ENCODE data around the gene CRELD1. TPM values are rescaled to one million over a fixed set of nuclear protein-coding genes. Genes with fewer than 3 reads are reported as not detected.

CRELD1 gene
- total and polyA plus RNA-seq, 4 donors, result 12.6 to 31.1 (median 25.0) TPM

DNA sequence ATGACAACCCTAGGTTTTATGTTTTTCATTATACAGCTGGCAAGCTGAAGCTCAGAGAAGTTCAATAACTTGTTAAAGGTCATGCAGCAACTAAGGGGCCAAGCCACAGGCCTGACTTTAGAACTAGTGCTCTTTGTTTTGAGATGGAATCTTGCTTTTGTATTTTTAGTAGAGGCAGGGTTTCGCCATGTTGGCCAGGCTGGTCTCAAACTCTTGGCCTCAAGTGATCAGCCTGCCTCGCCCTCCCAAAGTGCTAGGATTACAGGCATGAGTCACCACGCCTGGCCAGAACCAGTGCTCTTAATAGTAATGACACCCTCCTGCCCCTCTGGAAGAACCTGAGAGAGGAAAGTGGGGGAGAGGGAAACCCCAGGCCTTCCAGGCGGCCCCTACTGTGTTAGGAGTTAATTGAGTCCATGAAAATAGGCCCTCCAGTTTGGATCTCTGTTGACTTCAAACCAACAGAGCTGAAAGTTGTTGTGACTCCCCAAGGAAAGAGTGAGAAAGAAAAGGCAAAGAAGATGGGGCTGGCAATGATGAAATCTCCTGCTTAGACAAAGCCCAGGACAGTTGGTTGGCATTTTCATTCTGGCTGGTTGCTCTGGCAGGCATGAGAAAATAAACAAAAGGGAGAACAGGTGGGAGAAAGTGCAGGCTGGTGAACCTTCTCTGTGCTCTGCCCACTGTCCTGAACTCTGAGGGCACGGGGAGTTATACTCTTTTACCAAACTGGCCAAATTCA lies 22.1 kb downstream of the CRELD1 start:
- Histone ChIP-seq H3K9me3 (ENCODE audit: control insufficient read depth in 4 of 4, low read length in 3 of 4) (no peaks in the 10 kb centered on the region), H3K27me3 (ENCODE audit: control insufficient read depth in 4 of 4, insufficient read depth in 4 of 4, low read length in 3 of 4) (peaks cover 0 to 3% (median 0%) of the 10 kb centered on the region in 4 donors), H3K4me3 (ENCODE audit: low read depth in 1 of 3, low read length in 3 of 3) (no peak overlapping the region), H3K9ac (ENCODE audit: low read depth in 1 of 2, low read length in 2 of 2) (no peak overlapping the region), H3K27ac (ENCODE audit: low read depth in 1 of 2, low read length in 2 of 2) (no peak overlapping the region), H3K36me3 (ENCODE audit: control insufficient read depth in 4 of 4, insufficient read depth in 3 of 4, low read depth in 1 of 4, low read length in 3 of 4) (no peaks in the 10 kb centered on the region), H3K4me1 (ENCODE audit: control insufficient read depth in 4 of 4, insufficient read depth in 4 of 4, low read length in 3 of 4) (peaks cover 8 to 22% (median 15%) of the 10 kb centered on the region in 4 donors)
- DNase-seq (ENCODE audit: low spot score), result no peak
- WGBS, result 82% methylated on average over 5 of the region's 5 CpGs
- TF ChIP-seq, protein P1, sequence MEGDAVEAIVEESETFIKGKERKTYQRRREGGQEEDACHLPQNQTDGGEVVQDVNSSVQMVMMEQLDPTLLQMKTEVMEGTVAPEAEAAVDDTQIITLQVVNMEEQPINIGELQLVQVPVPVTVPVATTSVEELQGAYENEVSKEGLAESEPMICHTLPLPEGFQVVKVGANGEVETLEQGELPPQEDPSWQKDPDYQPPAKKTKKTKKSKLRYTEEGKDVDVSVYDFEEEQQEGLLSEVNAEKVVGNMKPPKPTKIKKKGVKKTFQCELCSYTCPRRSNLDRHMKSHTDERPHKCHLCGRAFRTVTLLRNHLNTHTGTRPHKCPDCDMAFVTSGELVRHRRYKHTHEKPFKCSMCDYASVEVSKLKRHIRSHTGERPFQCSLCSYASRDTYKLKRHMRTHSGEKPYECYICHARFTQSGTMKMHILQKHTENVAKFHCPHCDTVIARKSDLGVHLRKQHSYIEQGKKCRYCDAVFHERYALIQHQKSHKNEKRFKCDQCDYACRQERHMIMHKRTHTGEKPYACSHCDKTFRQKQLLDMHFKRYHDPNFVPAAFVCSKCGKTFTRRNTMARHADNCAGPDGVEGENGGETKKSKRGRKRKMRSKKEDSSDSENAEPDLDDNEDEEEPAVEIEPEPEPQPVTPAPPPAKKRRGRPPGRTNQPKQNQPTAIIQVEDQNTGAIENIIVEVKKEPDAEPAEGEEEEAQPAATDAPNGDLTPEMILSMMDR (IDR thresholded peaks at IDR 0.05; ENCODE audit: low read depth, low read length, missing input control), result no peak
- TF ChIP-seq JUND (IDR thresholded peaks at IDR 0.05) (no peak), HNF4G (IDR thresholded peaks at IDR 0.05) (no peak), FOXA2 (IDR thresholded peaks at IDR 0.05) (no peak), NR2F2 (IDR thresholded peaks at IDR 0.05) (no peak), HNF4A (conservative IDR thresholded peaks at IDR 0.05) (peak; percentile 41 to 47), TAF1 (conservative IDR thresholded peaks at IDR 0.05) (no peak), YY1 (IDR thresholded peaks at IDR 0.05) (no peak), GABPA (IDR thresholded peaks at IDR 0.05 in 1 of 2, conservative IDR thresholded peaks at IDR 0.05 in 1 of 2) (no peak), MAX (IDR thresholded peaks at IDR 0.05) (peak; percentile 15), FOXA1 (IDR thresholded peaks at IDR 0.05) (no peak), SP1 (IDR thresholded peaks at IDR 0.05) (no peak), EGR1 (IDR thresholded peaks at IDR 0.05; ENCODE audit: low read depth in 2 of 2) (no peak), RAD21 (IDR thresholded peaks at IDR 0.05) (peak in 1 of 2 donors; percentile 12), RXRA (IDR thresholded peaks at IDR 0.05) (peak; percentile 57 to 71), ZBTB33 (IDR thresholded peaks at IDR 0.05) (no peak)
- TF ChIP-seq, protein P2, sequence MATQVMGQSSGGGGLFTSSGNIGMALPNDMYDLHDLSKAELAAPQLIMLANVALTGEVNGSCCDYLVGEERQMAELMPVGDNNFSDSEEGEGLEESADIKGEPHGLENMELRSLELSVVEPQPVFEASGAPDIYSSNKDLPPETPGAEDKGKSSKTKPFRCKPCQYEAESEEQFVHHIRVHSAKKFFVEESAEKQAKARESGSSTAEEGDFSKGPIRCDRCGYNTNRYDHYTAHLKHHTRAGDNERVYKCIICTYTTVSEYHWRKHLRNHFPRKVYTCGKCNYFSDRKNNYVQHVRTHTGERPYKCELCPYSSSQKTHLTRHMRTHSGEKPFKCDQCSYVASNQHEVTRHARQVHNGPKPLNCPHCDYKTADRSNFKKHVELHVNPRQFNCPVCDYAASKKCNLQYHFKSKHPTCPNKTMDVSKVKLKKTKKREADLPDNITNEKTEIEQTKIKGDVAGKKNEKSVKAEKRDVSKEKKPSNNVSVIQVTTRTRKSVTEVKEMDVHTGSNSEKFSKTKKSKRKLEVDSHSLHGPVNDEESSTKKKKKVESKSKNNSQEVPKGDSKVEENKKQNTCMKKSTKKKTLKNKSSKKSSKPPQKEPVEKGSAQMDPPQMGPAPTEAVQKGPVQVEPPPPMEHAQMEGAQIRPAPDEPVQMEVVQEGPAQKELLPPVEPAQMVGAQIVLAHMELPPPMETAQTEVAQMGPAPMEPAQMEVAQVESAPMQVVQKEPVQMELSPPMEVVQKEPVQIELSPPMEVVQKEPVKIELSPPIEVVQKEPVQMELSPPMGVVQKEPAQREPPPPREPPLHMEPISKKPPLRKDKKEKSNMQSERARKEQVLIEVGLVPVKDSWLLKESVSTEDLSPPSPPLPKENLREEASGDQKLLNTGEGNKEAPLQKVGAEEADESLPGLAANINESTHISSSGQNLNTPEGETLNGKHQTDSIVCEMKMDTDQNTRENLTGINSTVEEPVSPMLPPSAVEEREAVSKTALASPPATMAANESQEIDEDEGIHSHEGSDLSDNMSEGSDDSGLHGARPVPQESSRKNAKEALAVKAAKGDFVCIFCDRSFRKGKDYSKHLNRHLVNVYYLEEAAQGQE (IDR thresholded peaks at IDR 0.05), result no peak
- TF ChIP-seq, protein P3, sequence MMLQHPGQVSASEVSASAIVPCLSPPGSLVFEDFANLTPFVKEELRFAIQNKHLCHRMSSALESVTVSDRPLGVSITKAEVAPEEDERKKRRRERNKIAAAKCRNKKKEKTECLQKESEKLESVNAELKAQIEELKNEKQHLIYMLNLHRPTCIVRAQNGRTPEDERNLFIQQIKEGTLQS (IDR thresholded peaks at IDR 0.05), result peak; percentile 24

Measured in liver (tissue), 9 donors.